ENCODE measurements around the gene TMEM89. TPM values are rescaled to one million over a fixed set of nuclear protein-coding genes. Genes with fewer than 3 reads are reported as not detected.

TMEM89 gene
- total and polyA plus RNA-seq, 4 experiments from 2014 or later, result not detected

GRCh38 chr3:48641396-48641795 is 19.8 kb upstream of the TMEM89 start:
- intact Hi-C loops (cut with micrococcal nuclease), result no loop called here
- POLR2A ChIA-PET (ENCODE audit: partially characterized antibody), result no interaction called here

GRCh38 chr3:48639944-48640606 is 18.5 kb upstream of the TMEM89 start:
- Histone ChIP-seq H3K27me3 (ENCODE audit: insufficient read depth, low read length) (no peaks in the 10 kb centered on the region), H3K27ac (ENCODE audit: low read depth, low read length) (no peak overlapping the region), H3K9me3 (ENCODE audit: control insufficient read depth in 1 of 2, low read length in 2 of 2) (no peaks in the 10 kb centered on the region), H3K36me3 (ENCODE audit: insufficient read depth, low read length) (no peaks in the 10 kb centered on the region), H3K4me1 (ENCODE audit: insufficient read depth, low read length) (peaks cover 9% of the 10 kb centered on the region), H3K4me3 (ENCODE audit: low read length in 2 of 2) (no peak overlapping the region)
- intact Hi-C loops (cut with micrococcal nuclease), result no loop called here
- Mint-ChIP-seq H3K27ac (no peak overlapping the region), H3K4me3 (no peak overlapping the region), H3K27me3 (peaks cover 0 to 1% of the 10 kb centered on the region in 2 donors), H3K36me3 (no peaks in the 10 kb centered on the region), H3K4me1 (peaks cover 0 to 12% (median 7%) of the 10 kb centered on the region in 4 donors), H3K9me3 (peaks cover 0 to 2% (median 0%) of the 10 kb centered on the region in 8 donors)
- CTCF ChIA-PET (ENCODE audit: partially characterized antibody), result no interaction called here
- no peak for DNase-seq
- POLR2A ChIA-PET (ENCODE audit: partially characterized antibody), result no interaction called here

More at GRCh38 chr3:48641396-48641795, 19.8 kb upstream of the TMEM89 start:
- no peaks in the 10 kb centered on the region for H3K36me3 ChIP-seq (ENCODE audit: insufficient read depth, low read length)
- CTCF ChIA-PET (ENCODE audit: partially characterized antibody), result no interaction called here
- DNase-seq, result no peak
- peaks cover under 1% of the 10 kb centered on the region for H3K4me1 ChIP-seq (ENCODE audit: insufficient read depth, low read length)
- H3K27ac ChIP-seq (ENCODE audit: low read depth, low read length), result no peak overlapping the region
- Mint-ChIP-seq H3K27ac (no peak overlapping the region), H3K4me1 (peaks cover 0 to 7% (median under 1%) of the 10 kb centered on the region in 4 donors), H3K9me3 (peaks cover 0 to 2% (median 0%) of the 10 kb centered on the region in 8 donors), H3K27me3 (peaks cover 0 to 1% of the 10 kb centered on the region in 2 donors), H3K4me3 (no peak overlapping the region), H3K36me3 (no peaks in the 10 kb centered on the region)
- no peak overlapping the region for H3K4me3 ChIP-seq (ENCODE audit: low read length in 2 of 2)
- no peaks in the 10 kb centered on the region for H3K9me3 ChIP-seq (ENCODE audit: control insufficient read depth in 1 of 2, low read length in 2 of 2)
- H3K27me3 ChIP-seq (ENCODE audit: insufficient read depth, low read length), result no peaks in the 10 kb centered on the region

GRCh38 chr3:48637305-48637704 is 15.7 kb upstream of the TMEM89 start:
- peak in 1 of 5 donors; percentile 6 for DNase-seq
- CTCF ChIA-PET (ENCODE audit: partially characterized antibody), result no interaction called here
- Mint-ChIP-seq H3K4me1 (peaks cover 3 to 25% (median 15%) of the 10 kb centered on the region in 4 donors), H3K36me3 (no peaks in the 10 kb centered on the region), H3K27ac (peak overlapping the region in 1 of 7 donors; percentile 48), H3K4me3 (peak overlapping the region in 5 of 8 donors; percentile 1 to 91 (median 43)), H3K9me3 (peaks cover 0 to 2% (median 0%) of the 10 kb centered on the region in 8 donors), H3K27me3 (peaks cover 0 to 1% of the 10 kb centered on the region in 2 donors)
- Histone ChIP-seq H3K36me3 (ENCODE audit: insufficient read depth, low read length) (no peaks in the 10 kb centered on the region), H3K9me3 (ENCODE audit: control insufficient read depth in 1 of 2, low read length in 2 of 2) (no peaks in the 10 kb centered on the region), H3K27ac (ENCODE audit: low read depth, low read length) (no peak overlapping the region), H3K4me1 (ENCODE audit: insufficient read depth, low read length) (peaks cover 18% of the 10 kb centered on the region), H3K27me3 (ENCODE audit: insufficient read depth, low read length) (no peaks in the 10 kb centered on the region), H3K4me3 (ENCODE audit: low read length in 2 of 2) (no peak overlapping the region)
- intact Hi-C loops (cut with micrococcal nuclease), result no loop called here
- POLR2A ChIA-PET (ENCODE audit: partially characterized antibody), result no interaction called here

- DNase-seq, result peak in 1 of 5 donors; percentile 12
- peak overlapping the region; percentile 60 for H3K27ac ChIP-seq (ENCODE audit: low read depth, low read length)
- H3K4me3 ChIP-seq (ENCODE audit: low read length in 2 of 2), result peak overlapping the region; percentile 57 to 91
- H3K27ac Mint-ChIP-seq, result peak overlapping the region in 3 of 7 donors; percentile 4 to 74 (median 29)
- intact Hi-C loops (cut with micrococcal nuclease), result no loop called here
- H3K36me3 Mint-ChIP-seq, result peaks cover 0 to 4% of the 10 kb centered on the region in 2 donors
- ChIA-PET POLR2A (ENCODE audit: partially characterized antibody) (interaction anchor here (0.5 to 2.6 kb wide), 8 partner anchors 21 to 393 kb away, joined by 3 to 14 read pairs (median 6); partner anchors contain the start of genes CCDC51, CELSR3, IMPDH2 and PFKFB4), CTCF (ENCODE audit: partially characterized antibody) (interaction anchor here (0.5 to 1.7 kb wide), 10 partner anchors 12 to 299 kb away, joined by 3 to 7 read pairs (median 4); partner anchors contain the start of gene TMEM89)
- peaks cover 3 to 25% (median 15%) of the 10 kb centered on the region in 4 donors for H3K4me1 Mint-ChIP-seq
- H3K27me3 ChIP-seq (ENCODE audit: insufficient read depth, low read length), result no peaks in the 10 kb centered on the region
- no peaks in the 10 kb centered on the region for H3K9me3 ChIP-seq (ENCODE audit: control insufficient read depth in 1 of 2, low read length in 2 of 2)
- H3K36me3 ChIP-seq (ENCODE audit: insufficient read depth, low read length), result no peaks in the 10 kb centered on the region
- H3K9me3 Mint-ChIP-seq, result no peaks in the 10 kb centered on the region
- H3K27me3 Mint-ChIP-seq, result peaks cover 0 to 1% of the 10 kb centered on the region in 2 donors
- H3K4me1 ChIP-seq (ENCODE audit: insufficient read depth, low read length), result peaks cover 18% of the 10 kb centered on the region
- H3K4me3 Mint-ChIP-seq, result peak overlapping the region; percentile 86 to 92 (median 89)
Measured at GRCh38 chr3:48636149-48636655, 14.6 kb upstream of the TMEM89 start.

- POLR2A ChIA-PET (ENCODE audit: partially characterized antibody), result interaction anchor here (0.5 to 2.6 kb wide), 11 partner anchors 11 to 394 kb away, joined by 3 to 14 read pairs (median 5); partner anchors contain the start of genes CCDC51, CELSR3, IMPDH2 and IP6K2
- no peaks in the 10 kb centered on the region for H3K36me3 ChIP-seq (ENCODE audit: insufficient read depth, low read length)
- peak within 1 kb of the TSS; percentile 58 to 87 (median 74) for H3K27ac Mint-ChIP-seq
- no peaks in the 10 kb centered on the region for H3K27me3 ChIP-seq (ENCODE audit: insufficient read depth, low read length)
- DNase-seq, result peak; percentile 86 to 92 (median 89)
- H3K27ac ChIP-seq (ENCODE audit: low read depth, low read length), result peak within 1 kb of the TSS; percentile 60
- H3K4me3 ChIP-seq (ENCODE audit: low read length in 2 of 2), result peak within 1 kb of the TSS; percentile 57 to 91
- peaks cover 3 to 25% (median 15%) of the 10 kb centered on the region in 4 donors for H3K4me1 Mint-ChIP-seq
- H3K27me3 Mint-ChIP-seq, result peaks cover 0 to under 1% of the 10 kb centered on the region in 2 donors
- no peaks in the 10 kb centered on the region for H3K9me3 Mint-ChIP-seq
- peak within 1 kb of the TSS; percentile 86 to 92 (median 89) for H3K4me3 Mint-ChIP-seq
- no peaks in the 10 kb centered on the region for H3K9me3 ChIP-seq (ENCODE audit: control insufficient read depth in 1 of 2, low read length in 2 of 2)
- intact Hi-C loops (cut with micrococcal nuclease), result loop anchor here (1.0 to 2.0 kb wide), 3 partner anchors 21 to 78 kb away; partner anchors contain the start of gene UQCRC1
- CTCF ChIA-PET (ENCODE audit: partially characterized antibody), result interaction anchor here (0.8 to 1.7 kb wide), 12 partner anchors 11 to 236 kb away, joined by 3 to 7 read pairs (median 4); partner anchors contain the start of gene TMEM89
- peaks cover 18% of the 10 kb centered on the region for H3K4me1 ChIP-seq (ENCODE audit: insufficient read depth, low read length)
- H3K36me3 Mint-ChIP-seq, result peaks cover 0 to 4% of the 10 kb centered on the region in 2 donors
Measured at GRCh38 chr3:48635222-48636021, 13.9 kb upstream of the TMEM89 start, which contains the start of gene SLC26A6. Gene SLC26A6, minus strand, starts transcription at chr3:48635461. Its CDS starts 68 bp downstream, at chr3:48635393.

- Mint-ChIP-seq H3K4me3 (peak overlapping the region; percentile 86 to 92 (median 89)), H3K9me3 (no peaks in the 10 kb centered on the region), H3K27me3 (no peaks in the 10 kb centered on the region), H3K27ac (peak overlapping the region in 6 of 7 donors; percentile 10 to 82 (median 32)), H3K4me1 (peaks cover 3 to 25% (median 15%) of the 10 kb centered on the region in 4 donors), H3K36me3 (peaks cover 0 to 7% of the 10 kb centered on the region in 2 donors)
- H3K36me3 ChIP-seq (ENCODE audit: insufficient read depth, low read length), result no peaks in the 10 kb centered on the region
- DNase-seq, result peak in 1 of 5 donors; percentile 43
- intact Hi-C loops (cut with micrococcal nuclease), result loop anchor here (1.0 to 2.0 kb wide), 3 partner anchors 22 to 77 kb away; partner anchors contain the start of gene UQCRC1
- no peaks in the 10 kb centered on the region for H3K9me3 ChIP-seq (ENCODE audit: control insufficient read depth in 1 of 2, low read length in 2 of 2)
- CTCF ChIA-PET (ENCODE audit: partially characterized antibody), result interaction anchor here (0.8 to 1.7 kb wide), 12 partner anchors 9 to 235 kb away, joined by 3 to 7 read pairs (median 4); partner anchors contain the start of gene TMEM89
- peaks cover 18% of the 10 kb centered on the region for H3K4me1 ChIP-seq (ENCODE audit: insufficient read depth, low read length)
- H3K4me3 ChIP-seq (ENCODE audit: low read length in 2 of 2), result peak overlapping the region; percentile 52 to 91
- H3K27ac ChIP-seq (ENCODE audit: low read depth, low read length), result peak overlapping the region; percentile 60
- no peaks in the 10 kb centered on the region for H3K27me3 ChIP-seq (ENCODE audit: insufficient read depth, low read length)
- POLR2A ChIA-PET (ENCODE audit: partially characterized antibody), result interaction anchor here (0.6 to 2.6 kb wide), 12 partner anchors 12 to 373 kb away, joined by 3 to 14 read pairs (median 4); partner anchors contain the start of genes CCDC51, CELSR3, IP6K2 and NME6
Measured at GRCh38 chr3:48634661-48635221, 13.2 kb upstream of the TMEM89 start.
